GM12891 (cell line): ENCODE data around the gene TRABD2B.

ENCODE experiments used
- DNase-seq: peaks from one replicate; pipeline ENCODE4 v3.0.0; 2011; ENCODE audit warnings: low spot score; ENCODE audit not compliant: insufficient read length
- FAIRE-seq: peaks from 2 replicates; lab custom pipeline; 2011; peaks lifted over from hg19 to GRCh38; lab: Jason Lieb, UNC
- PAX5 ChIP-seq: IDR thresholded peaks from 2 replicates; pipeline ENCODE4 v1.6.1; 2011; ENCODE audit warnings: low read length, moderate library complexity, mild to moderate bottlenecking; ENCODE audit not compliant: insufficient read depth, severe bottlenecking
- POLR2A ChIP-seq: IDR thresholded peaks from 2 replicates; pipeline ENCODE4 v1.6.1; 2011; ENCODE audit warnings: low read depth, low read length, control low read depth
- POLR2AphosphoS5 ChIP-seq: IDR thresholded peaks from 2 replicates; pipeline ENCODE4 v1.6.1; 2011; ENCODE audit warnings: low read depth, low read length, control low read depth
- POU2F2 ChIP-seq: IDR thresholded peaks from 2 replicates; pipeline ENCODE4 v1.6.1; 2011; ENCODE audit warnings: low read depth, mild to moderate bottlenecking, control low read depth, low read length, moderate library complexity
- SPI1 ChIP-seq: IDR thresholded peaks from 2 replicates; pipeline ENCODE4 v1.6.1; 2011; ENCODE audit warnings: low read depth, low read length, control low read depth
- TAF1 ChIP-seq: IDR thresholded peaks from 2 replicates; pipeline ENCODE4 v1.6.1; 2011; ENCODE audit warnings: low read depth, low read length, control low read depth

TRABD2B gene

DNA sequence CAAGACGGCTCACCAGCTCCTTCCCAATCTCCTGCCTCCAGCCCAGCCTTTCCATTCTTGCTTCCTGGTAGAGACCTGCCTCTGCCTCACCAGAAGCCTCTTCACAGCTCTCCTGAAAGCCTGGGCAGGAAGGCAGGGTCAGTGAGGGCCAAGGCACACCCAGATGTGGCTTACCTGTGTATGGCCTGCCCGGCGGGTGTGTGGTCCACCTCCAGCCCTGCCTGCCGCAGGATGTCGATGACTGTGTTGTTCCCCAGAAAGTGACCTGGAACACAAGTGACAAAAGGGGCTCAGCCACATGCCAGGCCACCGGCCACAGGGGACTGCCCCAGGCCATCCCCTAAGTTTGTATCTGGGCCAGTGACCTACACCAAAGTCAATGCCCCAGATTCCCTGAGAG, 218.9 kb downstream of the TRABD2B start:
- FAIRE-seq (no peak), DNase-seq (no peak)
- TF ChIP-seq TAF1 (no peak), POLR2A (no peak), SPI1 (no peak), PAX5 (no peak), POU2F2 (no peak), POLR2AphosphoS5 (no peak)

DNA sequence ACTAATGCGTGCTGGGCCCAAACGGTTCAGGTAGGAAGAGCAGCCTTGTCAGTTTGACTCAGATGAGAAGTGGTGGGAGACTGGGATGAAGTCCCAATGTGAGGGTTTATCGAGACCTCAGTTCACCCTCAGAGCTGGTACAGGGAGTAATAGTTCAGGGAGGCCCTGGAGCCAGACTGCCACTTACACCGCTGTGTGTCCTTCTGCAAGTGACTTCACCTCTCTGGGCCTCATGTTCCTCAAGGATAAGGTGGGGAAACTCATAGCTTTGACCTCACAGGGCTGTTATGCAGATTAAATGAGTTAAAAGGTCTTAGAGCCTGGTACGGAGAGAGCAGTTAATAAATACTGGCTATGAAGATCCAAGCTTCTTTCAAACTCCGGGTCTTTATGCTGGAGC, 219.9 kb downstream of the TRABD2B start:
- no peak for FAIRE-seq
- TF ChIP-seq TAF1: no peak
- no peak for TF ChIP-seq PAX5
- TF ChIP-seq POLR2A: no peak
- TF ChIP-seq POU2F2: no peak
- TF ChIP-seq SPI1: no peak
- TF ChIP-seq POLR2AphosphoS5: no peak

DNA sequence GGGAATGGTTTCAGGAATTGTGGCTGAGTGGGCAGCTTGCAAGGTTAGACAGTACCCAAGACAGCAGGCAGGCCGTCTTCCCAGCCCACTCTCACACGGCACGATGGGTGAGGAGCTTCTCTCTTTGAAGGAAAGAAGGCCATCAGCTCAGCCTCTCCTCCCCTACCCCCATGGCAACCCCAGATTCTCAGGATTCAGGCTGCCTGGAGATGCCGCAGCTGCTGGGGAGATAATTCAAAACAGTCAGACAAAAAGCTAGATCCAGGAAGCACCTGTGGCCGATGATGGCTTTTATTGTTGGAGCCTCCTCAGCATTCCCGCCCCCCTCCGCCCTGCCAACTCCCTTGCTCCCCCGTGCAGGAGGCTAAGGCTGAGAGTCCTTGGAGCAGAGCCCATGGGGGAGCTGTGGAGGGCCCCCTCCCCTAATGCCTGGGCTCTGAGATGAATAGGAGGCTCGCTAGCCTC, 220.5 kb downstream of the TRABD2B start:
- FAIRE-seq (no peak), DNase-seq (no peak)
- TF ChIP-seq POLR2AphosphoS5 (no peak), POU2F2 (no peak), POLR2A (no peak), PAX5 (no peak), SPI1 (no peak), TAF1 (no peak)

More for the DNA sequence above, 219.9 kb downstream of the TRABD2B start:
- no peak for DNase-seq

DNA sequence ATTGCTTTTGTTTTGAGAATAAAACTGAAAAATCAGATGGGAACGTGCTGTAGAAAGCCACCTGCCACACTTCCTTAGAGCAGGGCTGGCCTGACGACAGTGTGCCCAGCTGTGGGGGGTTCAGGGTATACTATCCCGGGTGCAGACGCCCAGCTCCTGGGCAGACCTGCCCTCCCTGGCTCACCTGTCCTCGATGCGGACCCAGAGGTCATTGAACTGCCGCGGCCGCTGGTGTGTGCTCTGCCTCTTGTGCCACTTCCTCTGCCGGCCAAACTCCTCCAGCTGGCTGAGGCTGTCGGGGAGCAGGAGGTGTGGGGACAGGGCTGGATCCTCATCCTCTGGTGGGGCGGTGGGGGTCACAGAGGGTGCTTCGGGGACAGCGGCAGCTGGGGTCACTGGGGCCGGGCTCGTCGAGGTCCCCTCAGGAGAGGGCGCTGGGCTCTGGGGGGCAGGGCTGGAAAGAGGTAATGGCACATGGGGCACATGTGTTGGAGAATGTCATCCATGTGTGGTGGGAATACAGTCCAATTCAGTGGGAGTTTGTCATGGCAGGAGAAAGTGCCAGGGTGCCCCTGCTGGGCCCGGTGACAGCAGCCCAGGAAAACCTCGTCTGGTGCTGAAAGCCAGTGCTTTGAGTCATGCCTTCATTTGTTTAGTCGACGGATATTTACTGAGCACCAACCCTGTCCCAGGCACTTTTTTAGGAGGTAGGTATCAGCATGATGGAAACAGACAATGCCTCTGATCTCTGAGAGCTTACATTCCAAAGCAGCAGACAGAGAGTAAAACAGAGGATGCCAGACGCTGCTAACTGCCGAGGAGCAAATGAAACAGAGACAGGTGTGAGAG, 222.0 kb downstream of the TRABD2B start:
- FAIRE-seq (no peak), DNase-seq (no peak)
- TF ChIP-seq SPI1 (no peak), POU2F2 (no peak), POLR2AphosphoS5 (no peak), PAX5 (no peak), TAF1 (no peak), POLR2A (no peak)

DNA sequence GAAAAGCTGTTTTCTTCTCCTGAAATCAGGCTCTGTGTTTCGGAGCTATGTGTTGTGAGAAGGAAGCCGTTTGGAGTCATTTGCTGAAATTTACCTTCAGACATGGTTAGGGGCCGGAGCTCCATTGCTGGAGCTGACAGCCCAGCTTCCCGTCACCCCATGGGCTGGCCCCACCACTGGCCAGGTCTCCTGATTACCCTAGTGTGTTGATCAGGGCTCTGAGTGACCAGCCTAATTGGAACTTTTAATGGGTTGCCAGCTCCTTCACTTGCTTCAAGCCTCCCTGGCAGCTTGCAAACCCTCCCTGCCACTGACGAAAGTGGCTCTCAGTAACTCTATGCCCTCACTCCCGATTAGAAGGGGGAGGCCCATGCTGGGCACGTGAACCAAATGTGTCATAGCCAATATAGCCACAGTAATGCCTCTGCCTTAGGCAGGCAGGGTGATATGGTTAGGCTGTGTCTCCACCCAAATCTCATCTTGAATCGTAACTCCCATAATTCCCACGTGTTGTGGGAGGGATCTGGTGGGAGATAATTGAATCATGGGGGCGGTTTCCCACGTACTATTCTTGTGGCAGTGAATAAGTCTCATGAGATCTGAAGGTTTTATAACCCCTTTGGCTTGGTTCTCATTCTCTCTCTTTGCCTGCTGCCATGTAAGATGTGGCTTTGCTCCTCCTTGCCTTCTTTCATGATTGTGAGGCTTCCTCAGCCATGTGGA, 224.1 kb downstream of the TRABD2B start:
- TF ChIP-seq PAX5 (no peak), POU2F2 (no peak), POLR2A (no peak), TAF1 (no peak), SPI1 (no peak), POLR2AphosphoS5 (no peak)
- FAIRE-seq (no peak), DNase-seq (no peak)

DNA sequence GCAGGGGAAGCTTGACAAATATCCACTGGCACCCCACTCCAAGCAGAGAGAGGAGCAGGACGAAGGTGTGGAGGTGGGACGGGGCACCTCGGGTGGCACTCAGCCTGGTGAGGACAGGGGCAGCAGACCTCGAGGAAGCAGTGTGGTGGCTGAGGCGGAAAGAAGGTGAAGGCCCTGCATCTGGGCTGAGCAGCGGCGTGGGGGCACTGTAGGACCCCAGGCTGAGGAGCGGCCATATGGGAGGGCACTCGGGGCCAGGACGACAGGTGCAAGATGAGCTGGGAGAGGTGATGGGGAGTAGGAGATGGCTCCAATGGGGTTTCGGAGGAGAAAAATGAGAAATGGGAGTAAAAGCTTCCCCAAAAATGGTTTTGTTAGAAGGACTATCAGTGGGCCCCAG, 224.9 kb downstream of the TRABD2B start:
- no peak for DNase-seq
- FAIRE-seq: no peak
- TF ChIP-seq POLR2A: no peak
- TF ChIP-seq POLR2AphosphoS5: no peak
- no peak for TF ChIP-seq POU2F2
- TF ChIP-seq SPI1: no peak
- no peak for TF ChIP-seq PAX5
- TF ChIP-seq TAF1: no peak

DNA sequence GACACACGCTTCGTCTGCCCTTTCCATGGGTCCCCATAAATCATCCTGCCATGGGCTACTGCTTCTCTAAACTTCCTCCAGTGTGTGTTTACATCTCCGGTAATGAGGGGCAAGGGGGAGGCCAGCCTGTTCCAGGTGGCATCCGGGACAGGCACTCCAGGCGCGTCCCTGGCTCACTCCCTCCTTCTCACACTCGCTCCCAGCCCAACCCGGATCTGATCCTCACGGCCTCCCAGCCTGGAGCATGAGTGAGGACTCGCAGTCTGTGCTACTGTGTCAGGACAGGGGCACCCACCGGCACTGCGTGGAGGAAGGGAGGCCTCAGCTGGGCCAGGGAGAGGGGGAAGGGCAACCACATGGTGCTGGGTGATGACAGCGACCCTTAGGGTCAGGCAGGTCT, 225.4 kb downstream of the TRABD2B start:
- DNase-seq: no peak
- no peak for FAIRE-seq
- TF ChIP-seq POLR2AphosphoS5 (no peak), SPI1 (no peak), POU2F2 (no peak)

DNA sequence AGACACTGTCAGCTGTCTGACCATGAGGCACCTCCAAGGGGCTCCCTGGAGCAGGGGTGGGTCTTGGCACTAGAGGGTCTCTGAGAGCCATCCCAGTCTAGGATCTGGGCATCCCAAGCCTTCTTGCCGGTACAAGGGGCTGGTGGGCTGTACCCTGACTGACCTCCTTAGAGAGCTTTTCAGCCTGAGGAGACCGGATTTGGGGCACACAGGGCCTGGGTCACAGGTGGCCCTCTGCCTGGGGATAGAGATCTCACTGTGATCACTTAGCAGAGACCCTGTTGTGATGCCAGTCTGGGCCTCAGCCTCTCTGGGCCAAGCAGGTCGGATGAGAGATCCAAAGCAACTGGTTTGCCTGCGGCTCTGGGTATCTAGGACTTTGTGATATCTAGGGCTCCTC, 227.2 kb downstream of the TRABD2B start:
- DNase-seq (no peak), FAIRE-seq (no peak)
- TF ChIP-seq PAX5 (no peak), POLR2A (no peak), TAF1 (no peak), SPI1 (no peak), POU2F2 (no peak), POLR2AphosphoS5 (no peak)

DNA sequence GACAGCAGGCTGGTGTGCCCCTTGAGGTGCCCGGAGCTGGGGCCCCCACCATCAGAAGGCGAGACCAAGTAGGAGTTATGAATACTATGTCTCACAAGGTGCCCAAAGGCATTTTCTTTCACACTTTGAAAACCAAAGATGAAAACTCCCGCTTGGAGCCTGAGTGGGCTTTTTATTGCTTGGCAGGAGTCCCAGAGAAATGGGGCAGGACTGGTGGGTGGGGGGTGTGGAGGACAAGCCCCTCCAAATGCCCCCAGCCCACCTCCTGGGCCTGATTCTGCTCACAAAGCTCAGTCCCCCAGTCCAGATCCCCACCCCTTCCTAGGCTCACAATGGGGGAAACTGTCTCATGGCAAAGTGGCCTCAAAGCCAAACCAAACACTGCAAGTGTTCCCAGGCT, 227.9 kb downstream of the TRABD2B start:
- TF ChIP-seq POLR2A (no peak), SPI1 (no peak), TAF1 (no peak), POLR2AphosphoS5 (no peak), PAX5 (no peak), POU2F2 (no peak)
- FAIRE-seq (no peak), DNase-seq (no peak)

DNA sequence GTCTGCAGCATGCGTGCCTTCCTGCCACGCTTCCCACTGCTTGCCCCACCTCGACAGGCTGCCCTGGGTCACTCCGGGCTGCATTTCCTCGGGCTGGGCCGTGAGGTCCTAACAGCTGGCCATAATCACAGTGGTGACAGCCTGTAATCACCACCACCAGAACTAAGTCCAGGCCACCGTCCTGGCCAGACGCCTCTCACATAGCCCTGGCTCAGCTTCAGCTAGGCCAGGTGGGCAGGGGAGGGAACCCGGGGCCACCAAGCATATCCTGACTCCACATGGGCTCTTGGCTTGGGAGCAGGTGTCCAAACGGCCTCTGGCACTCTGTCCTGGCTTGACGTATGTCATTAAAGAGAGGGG, 229.5 kb downstream of the TRABD2B start:
- TF ChIP-seq SPI1: no peak
- TF ChIP-seq TAF1: no peak
- TF ChIP-seq POU2F2: no peak
- TF ChIP-seq POLR2AphosphoS5: no peak
- no peak for TF ChIP-seq POLR2A
- no peak for TF ChIP-seq PAX5
- no peak for DNase-seq
- no peak for FAIRE-seq
